HG02973 (cell line): ENCODE data around the gene LMX1B.

Experiments
- ATAC-seq: cut with Tn5 transposase; IDR thresholded peaks from one replicate; pipeline ENCODE4 v1.9.1; 2021; ENCODE audit warnings: moderate library complexity; ENCODE audit not compliant: unreplicated experiment

LMX1B gene

GRCh38 chr9:126617003-126617822, 3.5 kb downstream of the LMX1B start:
- no peak for ATAC-seq

GRCh38 chr9:126617823-126618165, 4.1 kb downstream of the LMX1B start:
- ATAC-seq: no peak

DNA sequence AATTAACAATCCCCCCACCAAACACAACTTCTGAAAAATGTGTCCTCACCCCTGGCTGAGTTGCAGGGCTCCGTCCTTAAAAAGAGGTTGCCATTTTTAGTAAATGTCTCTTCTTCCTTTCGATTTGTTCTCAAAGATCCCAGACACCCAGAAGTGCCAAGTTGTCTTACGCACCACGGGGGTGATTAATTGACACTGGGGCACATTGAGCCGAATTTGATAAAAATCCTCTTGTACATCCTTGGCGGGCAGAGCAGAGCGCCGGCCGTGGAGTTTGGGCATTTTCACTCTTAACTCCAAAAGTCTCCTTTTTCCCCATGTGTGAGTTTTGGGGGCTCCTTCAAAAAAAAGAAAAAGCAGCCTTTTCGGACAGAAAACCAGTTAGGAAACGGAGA, 4.5 kb downstream of the LMX1B start:
- ATAC-seq: no peak

- no peak for ATAC-seq
Observed at GRCh38 chr9:126618585-126619360, 5.0 kb downstream of the LMX1B start.

DNA sequence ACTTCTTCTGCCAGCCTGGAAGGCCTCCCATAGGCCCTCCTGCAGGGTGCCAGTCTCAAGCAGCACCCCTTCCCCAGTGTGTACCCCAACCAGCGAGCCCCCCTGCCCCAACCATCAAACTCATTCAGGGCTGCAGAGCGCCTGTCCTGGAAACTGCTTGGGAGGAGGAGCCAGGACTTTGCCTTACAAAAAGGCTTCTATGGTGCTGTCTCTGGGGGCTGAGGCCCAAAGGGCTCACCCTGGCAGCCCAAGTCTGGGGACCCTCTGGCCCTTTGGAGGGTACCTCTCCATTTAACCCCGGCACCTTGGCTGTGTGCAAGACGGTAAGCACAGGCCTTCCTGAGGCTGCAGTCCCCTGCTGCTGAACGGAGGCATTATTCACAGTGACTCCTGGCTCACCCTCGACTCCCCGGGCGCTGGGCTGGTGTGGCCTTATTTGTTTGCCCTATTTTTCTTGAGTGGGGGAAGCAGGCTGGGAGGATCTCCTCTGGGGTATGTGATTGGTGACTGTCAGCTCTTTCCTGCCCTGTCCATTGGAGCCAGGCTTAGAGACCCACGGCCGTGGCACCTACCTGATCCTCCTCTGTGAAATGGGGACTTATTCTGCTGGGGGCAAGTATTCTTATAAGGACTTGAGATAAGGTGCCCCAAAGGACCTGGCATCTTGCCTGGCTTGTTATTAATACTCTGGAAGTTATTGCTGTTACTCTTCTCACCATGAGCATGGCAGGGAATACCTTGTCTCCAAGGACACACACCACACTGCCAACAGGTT, 5.8 kb downstream of the LMX1B start:
- ATAC-seq: no peak

DNA sequence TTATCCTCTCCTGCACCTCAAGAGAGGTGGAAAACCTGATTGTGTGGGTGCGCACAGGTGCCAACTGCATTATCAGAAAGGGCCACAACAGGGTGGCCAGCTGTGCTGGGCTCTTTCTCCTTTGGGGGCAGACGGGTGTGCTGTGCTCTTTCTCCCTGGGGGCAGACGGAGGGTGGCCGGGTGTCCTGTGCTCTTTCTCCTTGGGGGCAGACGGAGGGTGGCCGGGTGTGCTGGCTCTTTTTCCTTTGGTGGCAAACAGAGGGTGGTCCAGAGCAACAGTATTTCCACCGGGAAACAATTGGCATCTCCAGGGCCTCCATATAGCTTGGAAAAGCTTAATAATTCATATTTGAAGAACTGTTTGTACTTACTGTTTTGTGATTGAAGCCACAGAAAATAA, 6.8 kb downstream of the LMX1B start:
- ATAC-seq: no peak

GRCh38 chr9:126621061-126621918, 7.6 kb downstream of the LMX1B start:
- ATAC-seq: no peak

DNA sequence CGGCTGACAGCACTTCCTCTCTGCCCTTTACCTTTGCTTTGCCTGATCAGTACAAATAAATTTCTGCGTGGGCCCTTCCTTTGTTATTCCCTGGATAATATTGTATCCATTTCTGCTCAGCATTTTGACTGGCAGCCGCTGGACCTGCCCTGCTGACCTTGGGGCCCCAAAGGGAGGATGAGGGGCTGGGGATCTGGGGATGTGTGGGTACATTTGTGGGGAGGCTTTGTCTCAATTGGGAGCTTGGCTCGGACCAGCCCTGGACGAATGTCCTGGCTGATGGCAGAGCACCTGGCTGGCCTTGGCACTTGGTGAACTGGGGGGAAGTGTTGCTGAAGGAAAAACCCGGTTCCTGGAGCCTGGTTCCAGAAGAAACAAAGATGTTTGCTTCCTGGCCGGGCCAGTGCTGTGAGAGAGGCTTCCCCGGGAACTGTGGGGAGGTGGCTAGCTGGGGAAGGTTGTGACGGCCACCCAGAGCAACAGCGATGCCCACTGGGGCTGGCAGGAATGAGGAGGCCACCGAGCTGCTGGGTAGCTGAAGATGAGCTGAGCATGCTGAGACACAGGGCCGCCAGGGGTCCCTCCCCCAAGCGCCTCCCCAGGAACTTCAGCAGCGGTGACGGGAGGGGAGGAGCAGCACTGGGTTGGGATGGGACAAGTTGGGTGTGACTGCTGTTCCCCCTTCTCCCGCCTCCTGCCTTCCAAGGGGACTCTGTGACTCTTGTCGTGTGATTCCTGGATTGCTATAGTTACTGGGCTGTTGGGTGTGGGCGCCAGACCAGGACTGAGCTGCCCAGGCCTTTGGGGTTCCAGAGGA, 8.4 kb downstream of the LMX1B start:
- no peak for ATAC-seq

GRCh38 chr9:126623314-126623666, 9.6 kb downstream of the LMX1B start:
- ATAC-seq: no peak

DNA sequence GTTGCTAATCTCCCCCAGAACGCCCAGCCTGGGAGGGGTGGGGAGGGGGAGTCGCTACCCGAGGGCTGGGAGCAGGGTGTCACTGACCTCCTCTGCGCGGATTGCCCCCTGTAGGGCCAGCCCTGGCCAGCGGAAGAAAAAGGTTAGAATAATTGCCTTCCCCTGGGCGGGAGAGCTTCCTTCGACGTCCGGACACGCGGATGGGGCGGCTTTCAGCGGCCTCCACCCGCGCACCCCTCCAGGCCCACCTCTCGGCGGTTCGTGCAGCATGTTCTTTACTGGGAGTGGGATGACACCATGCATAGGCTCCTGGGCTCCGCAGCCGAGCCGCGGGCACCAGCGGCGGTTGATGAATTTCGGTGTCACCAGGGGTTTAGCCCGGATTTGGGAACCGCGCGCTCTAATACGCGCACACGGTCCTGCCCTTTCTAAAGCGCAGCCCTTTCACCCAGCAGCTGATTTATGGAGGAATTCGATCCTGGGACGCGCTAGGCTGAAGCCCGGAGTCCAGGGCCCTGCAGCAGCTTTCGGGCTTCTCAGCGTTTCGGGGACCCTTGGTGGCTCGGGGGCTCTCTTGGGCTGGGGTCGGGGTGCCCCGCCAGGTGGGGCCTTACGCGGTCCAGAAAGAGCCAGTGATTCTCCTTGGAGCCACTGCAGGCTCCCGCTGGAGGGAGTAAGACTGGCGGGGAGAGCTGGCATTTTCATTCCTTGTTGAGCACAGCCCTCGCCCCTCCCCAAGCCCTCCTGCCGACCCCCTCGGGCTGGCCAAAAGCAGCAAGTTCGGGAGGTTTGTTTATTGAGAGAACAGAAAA, 10.1 kb downstream of the LMX1B start:
- no peak for ATAC-seq

DNA sequence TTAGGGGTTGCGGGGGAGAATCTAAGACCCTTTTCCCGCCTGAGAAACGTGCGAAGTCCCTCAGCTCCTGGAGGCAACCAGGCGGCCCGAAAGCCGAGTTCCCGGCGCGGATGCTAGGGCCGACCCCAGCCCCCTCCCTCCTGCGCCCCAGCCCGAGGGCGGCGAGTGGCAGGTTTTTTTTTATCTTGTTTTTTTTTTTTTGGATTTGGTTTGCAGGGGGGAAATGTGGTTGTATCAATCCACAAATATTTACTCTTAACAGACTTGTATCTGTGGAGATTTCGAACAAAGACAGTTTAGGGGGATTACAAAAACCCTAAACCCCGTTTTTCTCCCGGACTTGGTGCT, 10.7 kb downstream of the LMX1B start:
- ATAC-seq: no peak

- no peak for ATAC-seq
Observed at GRCh38 chr9:126624912-126625311, 11.2 kb downstream of the LMX1B start.

DNA sequence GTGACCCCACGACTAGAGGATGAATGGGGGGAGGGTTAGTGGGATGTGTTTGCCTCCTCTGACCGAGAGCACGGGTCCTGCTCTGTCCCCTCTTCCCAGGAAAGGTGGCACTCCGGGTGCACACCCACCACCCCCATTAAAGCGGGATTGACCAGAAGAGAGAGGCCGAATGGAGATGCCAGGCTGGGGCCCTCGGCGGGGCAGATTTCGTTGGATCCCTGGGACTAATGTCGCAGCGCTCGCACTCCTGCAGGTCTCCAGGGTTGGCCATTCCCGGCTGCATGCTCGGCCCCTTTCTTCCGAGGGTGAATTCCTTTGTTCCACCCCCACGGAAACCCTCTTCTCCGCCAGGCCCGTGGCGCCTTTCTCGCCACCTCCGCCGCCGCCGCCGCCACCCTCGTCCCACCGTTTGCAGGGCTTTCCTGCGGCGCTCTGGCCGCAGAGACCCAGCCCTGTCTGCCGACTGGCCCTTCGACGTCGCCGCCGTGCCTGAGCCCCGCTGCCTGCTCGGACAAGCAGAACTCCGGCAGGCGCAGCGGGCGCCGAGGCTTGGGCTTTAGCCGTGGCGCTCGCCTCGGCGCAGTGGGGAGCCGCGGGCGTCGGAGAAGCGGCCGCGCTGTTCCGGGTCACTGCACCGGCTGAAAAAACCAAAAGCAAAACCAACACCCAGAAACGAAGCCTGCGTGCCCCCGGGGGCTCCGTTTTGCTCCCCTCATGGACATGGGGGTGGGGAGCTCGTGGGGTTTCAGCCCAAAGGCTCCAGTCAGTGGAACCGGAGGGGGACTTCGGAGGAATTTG, 11.8 kb downstream of the LMX1B start:
- ATAC-seq: no peak

DNA sequence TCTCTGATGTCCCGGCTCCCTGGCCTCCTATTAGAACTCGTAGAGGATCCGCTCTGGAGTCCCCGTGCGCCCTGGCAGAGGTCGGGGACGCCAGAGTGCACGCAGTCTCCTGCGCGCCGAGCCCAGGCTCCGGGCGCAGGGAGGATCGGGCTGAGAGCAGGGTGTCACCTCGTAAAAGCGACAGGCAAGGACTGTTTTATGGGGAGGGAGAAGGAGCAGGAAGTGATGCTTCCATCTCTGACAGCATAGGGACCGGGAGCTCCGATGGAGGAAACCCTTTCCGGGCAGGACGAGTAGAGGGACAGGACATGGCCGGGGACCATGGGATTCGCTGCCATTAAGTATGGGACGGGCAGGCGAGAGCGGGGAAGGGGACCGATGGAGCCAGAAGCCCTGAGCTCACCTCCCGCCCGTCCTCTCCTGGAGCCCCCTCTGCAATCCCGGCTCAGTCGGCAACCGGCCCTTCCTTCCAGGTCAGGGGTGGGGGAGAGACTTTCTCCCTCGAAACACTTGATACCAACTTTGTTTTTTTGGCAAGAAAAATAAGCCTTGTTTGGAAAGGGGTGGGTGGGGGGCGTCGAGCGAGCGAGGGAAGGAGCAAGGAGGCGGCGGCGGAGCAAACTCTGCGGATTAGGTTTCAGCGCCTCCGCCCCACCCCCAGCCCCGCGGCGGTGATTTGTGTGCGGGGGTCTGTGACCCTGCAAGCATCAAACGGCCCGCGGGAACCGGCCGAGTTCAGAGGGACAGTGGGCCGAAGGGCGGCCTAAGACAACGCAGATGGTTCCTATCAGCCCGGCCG, 12.6 kb downstream of the LMX1B start:
- no peak for ATAC-seq

GRCh38 chr9:126626926-126627233, 13.2 kb downstream of the LMX1B start:
- no peak for ATAC-seq

GRCh38 chr9:126628146-126628545, 14.4 kb downstream of the LMX1B start:
- no peak for ATAC-seq

GRCh38 chr9:126628969-126629674, 15.4 kb downstream of the LMX1B start:
- no peak for ATAC-seq
